ENCODE results near the gene CHDH.

The CHDH gene

GRCh38 chr3:53850895-53851294 lies 4.7 kb upstream of the CHDH start:
- DNase-seq: no peak

GRCh38 chr3:53849916-53850315 lies 3.7 kb upstream of the CHDH start:
- DNase-seq: no peak

GRCh38 chr3:53846851-53847155 lies 584 bp upstream of the CHDH start:
- DNase-seq: no peak

GRCh38 chr3:53845881-53846133 lies 412 bp downstream of the CHDH start:
- DNase-seq: no peak

- DNase-seq: peak; percentile 32
These were observed 927 bp downstream of the CHDH start for GRCh38 chr3:53845103-53845880.

GRCh38 chr3:53844262-53845102 lies 1.7 kb downstream of the CHDH start:
- DNase-seq: no peak

GRCh38 chr3:53843195-53844177 lies 2.7 kb downstream of the CHDH start:
- DNase-seq: no peak

GRCh38 chr3:53842436-53843194 lies 3.6 kb downstream of the CHDH start:
- no peak for DNase-seq

- no peak for DNase-seq
These were observed 4.9 kb downstream of the CHDH start for GRCh38 chr3:53841296-53841695.

- DNase-seq: peak; percentile 44
These were observed 8.9 kb downstream of the CHDH start for GRCh38 chr3:53837331-53837730.

GRCh38 chr3:53836084-53836872 lies 9.9 kb downstream of the CHDH start:
- DNase-seq: no peak

GRCh38 chr3:53835257-53835656 lies 11.0 kb downstream of the CHDH start:
- no peak for DNase-seq

- peak; percentile 74 for DNase-seq
These were observed 11.7 kb downstream of the CHDH start for GRCh38 chr3:53834429-53835095.

- no peak for DNase-seq
These were observed 12.5 kb downstream of the CHDH start for GRCh38 chr3:53833700-53834099.

GRCh38 chr3:53833053-53833645 lies 13.1 kb downstream of the CHDH start:
- no peak for DNase-seq

- DNase-seq: no peak
These were observed 15.3 kb downstream of the CHDH start for GRCh38 chr3:53830944-53831343.

- no peak for DNase-seq
These were observed 16.6 kb downstream of the CHDH start for GRCh38 chr3:53829605-53830004.

- DNase-seq: no peak
These were observed 17.6 kb downstream of the CHDH start for GRCh38 chr3:53828581-53828980.

GRCh38 chr3:53826048-53826447 lies 20.2 kb downstream of the CHDH start:
- DNase-seq: no peak

- no peak for DNase-seq
These were observed 21.4 kb downstream of the CHDH start for GRCh38 chr3:53824795-53825194.

Measured in hematopoietic multipotent progenitor cell treated with erythropoietin and hydrocortisone succinate and interleukin-3 and kit ligand, for 4 days (in vitro differentiated cells).